Tibial artery (tissue), 4 donors: ENCODE measurements around the gene GPR4.

ENCODE experiments used
- DNase-seq, 2 donors: peaks; one replicate each; pipeline ENCODE4 v3.0.0-alpha.2; 2019
- H3K27ac ChIP-seq, 2 donors: fragments of 200-600 bp; sonication (generic) in 1 of 2; 1 replicate in 1 of 2; 2 replicates in 1 of 2; pipeline ENCODE4 v1.5.1; 2018 to 2019; ENCODE audit warnings: mild to moderate bottlenecking in 1 of 2
- H3K27me3 ChIP-seq, 2 donors: fragments of 200-600 bp; sonication (generic) in 1 of 2; one replicate each; pipeline versions ENCODE4 v1.5.1 to v1.6.0; 2016 to 2019
- H3K36me3 ChIP-seq, 3 donors: fragments of 200-600 bp; sonication (generic) in 2 of 3; one replicate each; pipeline ENCODE4 v1.5.1; 2016 to 2019; ENCODE audit warnings: mild to moderate bottlenecking in 2 of 3
- H3K4me1 ChIP-seq, 4 donors: fragments of 200-600 bp; sonication (generic) in 2 of 4; 1 replicate in 3 of 4; 2 replicates in 1 of 4; pipeline ENCODE4 v1.5.1; 2016 to 2019
- H3K4me3 ChIP-seq, 2 donors: fragments of 200-600 bp; sonication (generic) in 1 of 2; 1 replicate in 1 of 2; 2 replicates in 1 of 2; pipeline ENCODE4 v1.5.1; 2018 to 2019; ENCODE audit warnings: mild to moderate bottlenecking in 2 of 2
- H3K9me3 ChIP-seq, 3 donors: fragments of 200-600 bp; sonication (generic) in 1 of 3; one replicate each; pipeline ENCODE4 v1.5.1; 2016 to 2019
- CTCF ChIP-seq, 2 experiments: fragments of 200-600 bp in 1 of 2; fragments of 450-650 bp in 1 of 2; IDR thresholded peaks; one replicate each; pipeline ENCODE4 v1.5.1; 2017 to 2019; ENCODE audit warnings: antibody characterized with exemption in 2 of 2, mild to moderate bottlenecking in 1 of 2, moderate library complexity in 1 of 2
- intact Hi-C: fragments of 100-400 bp; cut with DNase I; formaldehyde crosslinking; loops from one replicate; pipeline ENCODE4 v1.15.0; 2023; ENCODE audit warnings: low total_unique reads

Gene GPR4

GRCh38 chr19:45567609-45568008 is 34.4 kb downstream of the GPR4 start:
- Histone ChIP-seq H3K4me3 (no peak overlapping the region), H3K27ac (no peak overlapping the region), H3K4me1 (no peaks in the 10 kb centered on the region), H3K27me3 (no peaks in the 10 kb centered on the region), H3K9me3 (no peaks in the 10 kb centered on the region), H3K36me3 (no peaks in the 10 kb centered on the region)
- intact Hi-C loops, result no loop called here
- DNase-seq, result no peak
- TF ChIP-seq CTCF (IDR thresholded peaks at IDR 0.05), result no peak

DNA sequence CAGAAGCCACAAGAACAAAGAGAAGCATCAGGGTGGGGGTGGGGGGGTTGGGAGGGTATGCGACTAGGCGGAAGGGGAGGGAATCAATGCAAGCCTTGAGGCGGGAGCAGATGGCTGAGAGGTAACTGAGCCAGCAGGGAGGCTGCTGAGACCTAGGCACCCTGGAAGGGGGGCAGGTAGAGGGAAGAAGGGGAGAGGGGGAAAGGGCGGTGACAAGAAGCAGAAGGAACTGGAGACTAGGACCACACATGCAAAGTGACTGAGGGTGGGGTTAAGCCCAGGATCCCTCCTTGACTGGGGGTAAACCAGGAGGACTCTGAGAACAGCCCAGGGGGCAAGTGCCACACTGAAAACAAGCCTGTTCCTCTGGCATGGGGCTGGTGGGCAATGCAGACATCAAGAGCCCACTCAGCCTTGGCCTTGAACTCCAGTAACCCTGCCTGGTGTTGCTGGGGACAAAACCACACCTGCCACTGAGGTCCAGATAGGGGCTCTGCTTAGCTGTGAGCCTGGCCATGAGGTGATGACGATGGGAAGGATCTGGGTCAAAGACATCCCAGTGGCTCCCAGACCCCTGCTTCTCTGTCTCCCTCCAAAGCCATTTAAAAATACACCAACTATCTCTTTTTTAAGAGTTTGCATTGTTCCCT is 37.8 kb downstream of the GPR4 start:
- Histone ChIP-seq H3K27ac (no peak overlapping the region), H3K9me3 (no peaks in the 10 kb centered on the region), H3K4me3 (no peak overlapping the region), H3K36me3 (no peaks in the 10 kb centered on the region), H3K27me3 (no peaks in the 10 kb centered on the region), H3K4me1 (no peaks in the 10 kb centered on the region)
- no peak for DNase-seq
- intact Hi-C loops, result no loop called here
- no peak for TF ChIP-seq CTCF (IDR thresholded peaks at IDR 0.05)

DNA sequence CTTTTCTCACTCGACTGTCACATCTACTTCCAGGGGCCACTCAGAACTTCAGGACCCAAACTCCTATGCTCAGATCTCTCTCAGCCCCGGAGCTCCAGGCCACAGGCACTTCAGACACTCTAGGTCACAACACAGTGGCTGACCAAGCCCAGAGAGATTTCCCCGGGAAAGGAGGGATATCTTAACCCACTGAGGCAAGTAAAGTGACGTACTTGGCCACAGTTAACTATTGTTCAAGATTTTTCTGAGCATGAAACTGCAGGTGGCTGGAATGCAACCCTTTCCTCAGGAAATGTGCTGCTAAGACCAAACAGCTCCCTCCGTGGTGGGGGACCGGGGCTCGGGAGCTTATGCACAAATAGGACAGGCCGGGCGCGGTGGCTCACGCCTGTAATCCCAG is 41.3 kb downstream of the GPR4 start:
- no peak for TF ChIP-seq CTCF (IDR thresholded peaks at IDR 0.05)
- intact Hi-C loops, result no loop called here
- no peak overlapping the region for H3K4me3 ChIP-seq

GRCh38 chr19:45560038-45560437 is 42.0 kb downstream of the GPR4 start:
- TF ChIP-seq CTCF (IDR thresholded peaks at IDR 0.05), result no peak
- Histone ChIP-seq H3K27ac (no peak overlapping the region), H3K9me3 (no peaks in the 10 kb centered on the region), H3K27me3 (no peaks in the 10 kb centered on the region), H3K4me1 (no peaks in the 10 kb centered on the region), H3K4me3 (no peak overlapping the region), H3K36me3 (no peaks in the 10 kb centered on the region)
- intact Hi-C loops, result no loop called here
- DNase-seq, result no peak

More for the DNA sequence above, 41.3 kb downstream of the GPR4 start:
- no peak for DNase-seq
- Histone ChIP-seq H3K9me3 (no peaks in the 10 kb centered on the region), H3K27ac (no peak overlapping the region), H3K4me1 (no peaks in the 10 kb centered on the region), H3K27me3 (no peaks in the 10 kb centered on the region), H3K36me3 (no peaks in the 10 kb centered on the region)

DNA sequence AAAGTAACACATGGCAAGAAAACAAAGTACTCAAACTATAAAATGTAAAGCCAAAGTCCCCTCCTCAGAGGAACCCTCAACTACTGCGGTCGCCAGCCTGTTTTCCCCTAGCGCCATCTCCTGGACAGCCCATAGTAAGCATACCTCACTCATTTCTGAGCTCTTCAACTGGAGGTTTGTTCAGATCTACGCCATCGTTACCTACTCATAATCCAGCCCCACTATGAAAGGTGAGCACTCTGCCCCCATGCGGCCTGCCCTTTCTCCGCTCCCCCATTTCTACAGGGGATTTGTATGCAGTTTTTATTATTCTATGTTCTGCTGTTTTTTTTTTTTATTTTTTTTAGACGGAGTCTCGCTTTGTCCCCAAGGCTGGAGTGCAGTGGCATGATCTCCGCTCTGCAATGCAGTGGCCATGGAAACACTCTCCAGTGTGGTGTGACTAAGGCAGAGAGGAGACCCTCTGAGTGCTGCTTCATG is 43.6 kb downstream of the GPR4 start:
- Histone ChIP-seq H3K4me1 (no peaks in the 10 kb centered on the region), H3K27ac (no peak overlapping the region), H3K4me3 (no peak overlapping the region), H3K9me3 (no peaks in the 10 kb centered on the region), H3K27me3 (no peaks in the 10 kb centered on the region), H3K36me3 (peaks cover 0 to 3% (median 0%) of the 10 kb centered on the region in 3 donors)
- no peak for DNase-seq
- intact Hi-C loops, result no loop called here
- TF ChIP-seq CTCF (IDR thresholded peaks at IDR 0.05), result peak; percentile 28 to 31
